WTC11 (cell line): Measurements from ENCODE around the gene STON2.

Experiments used
- ARID4B ChIP-seq: sonication (generic); formaldehyde crosslinking; IDR thresholded peaks from 2 replicates; pipeline ENCODE4 v1.8.0; 2023; ENCODE audit warnings: missing genetic modification reagents, mild to moderate bottlenecking, borderline replicate concordance
- ATF1 ChIP-seq: sonication (generic); formaldehyde crosslinking; IDR thresholded peaks from 2 replicates; pipeline ENCODE4 v1.8.1; 2023; ENCODE audit warnings: mild to moderate bottlenecking, moderate library complexity, missing genetic modification reagents
- CTCF ChIP-seq: fragments of 200-600 bp; IDR thresholded peaks from 2 replicates; pipeline ENCODE4 v1.8.0; 2022; ENCODE audit warnings: antibody characterized with exemption
- JUN ChIP-seq: sonication (generic); formaldehyde crosslinking; IDR thresholded peaks from 2 replicates; pipeline ENCODE4 v1.8.0; 2023; ENCODE audit warnings: mild to moderate bottlenecking, missing genetic modification reagents
- NR2C2 ChIP-seq: sonication (generic); formaldehyde crosslinking; IDR thresholded peaks from 2 replicates; pipeline ENCODE4 v1.8.0; 2022; ENCODE audit warnings: mild to moderate bottlenecking, missing genetic modification reagents
- SP1 ChIP-seq: sonication (generic); formaldehyde crosslinking; conservative IDR thresholded peaks from 2 replicates; pipeline ENCODE4 v1.8.1; 2022; ENCODE audit warnings: missing genetic modification reagents
- ZBTB43 ChIP-seq: sonication (generic); formaldehyde crosslinking; IDR thresholded peaks from 2 replicates; pipeline ENCODE4 v1.8.1; 2023; ENCODE audit warnings: mild to moderate bottlenecking, missing genetic modification reagents

GRCh38 chr14:81273961-81274575 lies 126.1 kb downstream of the STON2 start:
- no peak for TF ChIP-seq SP1 (CRISPR knock-in tag)
- TF ChIP-seq ATF1: no peak
- no peak for TF ChIP-seq ZBTB43 (CRISPR knock-in tag)
- TF ChIP-seq ARID4B: no peak
- TF ChIP-seq JUN (CRISPR knock-in tag): no peak
- no peak for TF ChIP-seq CTCF
- TF ChIP-seq NR2C2: no peak
